Omental fat pad (tissue), 4 donors: ENCODE data around the gene SLC29A2. TPM values are rescaled to one million over a fixed set of nuclear protein-coding genes. Genes with fewer than 3 reads are reported as not detected.
A peak's percentile ranks its signal among the peaks of the same experiment; 100 is the strongest.

ENCODE experiments used
- ATAC-seq: fragments of 150-250 bp; one replicate; pipeline ENCODE4 v1.9.1; 2016; ENCODE audit warnings: mild to moderate bottlenecking, moderate library complexity; ENCODE audit not compliant: low FRiP score
- DNase-seq: peaks from one replicate; pipeline ENCODE4 v3.0.0-alpha.2; 2019; ENCODE audit warnings: low spot score
- CTCF ChIP-seq, 3 donors: fragments of 450-650 bp; IDR thresholded peaks; one replicate each; pipeline ENCODE4 v1.5.1; 2016 to 2017; ENCODE audit warnings: antibody characterized with exemption in 3 of 3, mild to moderate bottlenecking in 3 of 3, moderate library complexity in 2 of 3
- total RNA-seq, 4 donors: library from RNA; depleted of rRNA; stranded (reverse); fragments of >200 nt; gene quantifications; one replicate each; pipeline ENCODE4 v1.1.0, GENCODE V29; 2016

Gene SLC29A2, protein sequence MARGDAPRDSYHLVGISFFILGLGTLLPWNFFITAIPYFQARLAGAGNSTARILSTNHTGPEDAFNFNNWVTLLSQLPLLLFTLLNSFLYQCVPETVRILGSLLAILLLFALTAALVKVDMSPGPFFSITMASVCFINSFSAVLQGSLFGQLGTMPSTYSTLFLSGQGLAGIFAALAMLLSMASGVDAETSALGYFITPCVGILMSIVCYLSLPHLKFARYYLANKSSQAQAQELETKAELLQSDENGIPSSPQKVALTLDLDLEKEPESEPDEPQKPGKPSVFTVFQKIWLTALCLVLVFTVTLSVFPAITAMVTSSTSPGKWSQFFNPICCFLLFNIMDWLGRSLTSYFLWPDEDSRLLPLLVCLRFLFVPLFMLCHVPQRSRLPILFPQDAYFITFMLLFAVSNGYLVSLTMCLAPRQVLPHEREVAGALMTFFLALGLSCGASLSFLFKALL
- 1 to 10 TPM; 2.7 to 7.4 (median 5.0) TPM for total RNA-seq

- DNase-seq (no peak), ATAC-seq (peak; percentile 49)
- no peak for TF ChIP-seq CTCF (IDR thresholded peaks at IDR 0.05)
Observed at GRCh38 chr11:66371627-66372415, at the start of gene SLC29A2. SLC29A2 (minus strand) TSS chr11:66371760; CDS start chr11:66371591, 169 bp downstream.

DNA sequence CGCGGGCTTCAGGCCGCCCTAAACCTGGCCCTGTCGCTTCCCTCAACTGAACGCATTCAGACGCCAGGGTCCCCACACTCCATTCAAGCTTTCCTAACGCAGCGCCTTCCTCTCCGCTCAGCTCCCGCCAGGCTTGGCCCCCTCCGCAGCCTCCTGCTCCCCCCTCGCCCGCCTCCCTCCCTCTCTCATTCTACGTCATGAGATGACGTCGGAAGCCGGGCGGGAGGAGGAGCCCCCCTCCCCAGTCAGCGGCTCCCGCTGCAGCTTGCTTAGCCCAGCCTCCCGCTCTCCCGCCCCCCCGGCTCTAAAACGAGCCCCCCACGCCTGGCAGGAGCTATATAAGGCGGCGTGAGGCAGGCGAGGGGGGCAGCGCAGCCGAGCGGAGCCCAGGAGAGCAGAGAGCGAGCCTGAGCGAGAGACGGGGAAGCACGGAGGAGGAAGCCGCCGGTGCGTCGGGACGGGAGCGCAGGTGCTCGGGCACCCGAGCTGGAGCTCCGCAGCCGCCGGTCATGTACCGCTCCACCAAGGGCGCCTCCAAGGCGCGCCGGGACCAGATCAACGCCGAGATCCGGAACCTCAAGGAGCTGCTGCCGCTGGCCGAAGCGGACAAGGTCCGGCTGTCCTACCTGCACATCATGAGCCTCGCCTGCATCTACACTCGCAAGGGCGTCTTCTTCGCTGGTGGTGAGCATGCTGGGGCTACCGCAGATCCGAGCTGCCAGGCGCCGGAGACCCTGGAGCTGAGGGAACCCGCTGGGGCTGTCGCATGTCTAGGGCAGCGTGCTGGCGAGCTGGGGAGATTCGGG lies 49.3 kb upstream of the SLC29A2 start, which contains the start of gene NPAS4:
NPAS4 (plus strand) TSS at position 365 of the 806 bp plus-strand sequence; CDS start at position 510, 145 bp downstream.
- ATAC-seq (no peak), DNase-seq (no peak)
- TF ChIP-seq CTCF (IDR thresholded peaks at IDR 0.05): no peak

DNA sequence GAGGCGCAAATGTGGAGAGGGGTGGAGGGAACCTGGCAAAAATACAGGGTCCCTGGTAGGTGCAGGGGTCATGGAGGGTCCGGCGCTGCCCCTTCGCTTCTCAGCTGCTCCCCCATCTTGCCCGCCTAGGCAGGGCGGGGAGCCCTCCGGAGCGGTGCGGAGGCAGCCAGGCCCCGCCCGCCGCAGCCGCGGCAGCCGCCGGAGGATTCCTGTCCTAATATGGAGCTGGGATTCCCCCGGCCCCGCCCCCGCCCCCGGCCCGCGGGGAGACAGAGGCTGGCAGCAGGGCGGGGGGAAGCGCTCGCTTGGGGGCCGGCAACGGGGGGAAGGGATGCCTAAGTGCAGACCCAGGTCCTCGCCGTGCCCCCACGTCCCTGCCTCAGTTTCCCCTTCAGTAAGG lies 48.3 kb upstream of the SLC29A2 start:
- DNase-seq (no peak), ATAC-seq (no peak)
- no peak for TF ChIP-seq CTCF (IDR thresholded peaks at IDR 0.05)

- ATAC-seq (no peak), DNase-seq (no peak)
- TF ChIP-seq CTCF (IDR thresholded peaks at IDR 0.05): no peak
Observed at GRCh38 chr11:66418986-66419308, 47.4 kb upstream of the SLC29A2 start.

DNA sequence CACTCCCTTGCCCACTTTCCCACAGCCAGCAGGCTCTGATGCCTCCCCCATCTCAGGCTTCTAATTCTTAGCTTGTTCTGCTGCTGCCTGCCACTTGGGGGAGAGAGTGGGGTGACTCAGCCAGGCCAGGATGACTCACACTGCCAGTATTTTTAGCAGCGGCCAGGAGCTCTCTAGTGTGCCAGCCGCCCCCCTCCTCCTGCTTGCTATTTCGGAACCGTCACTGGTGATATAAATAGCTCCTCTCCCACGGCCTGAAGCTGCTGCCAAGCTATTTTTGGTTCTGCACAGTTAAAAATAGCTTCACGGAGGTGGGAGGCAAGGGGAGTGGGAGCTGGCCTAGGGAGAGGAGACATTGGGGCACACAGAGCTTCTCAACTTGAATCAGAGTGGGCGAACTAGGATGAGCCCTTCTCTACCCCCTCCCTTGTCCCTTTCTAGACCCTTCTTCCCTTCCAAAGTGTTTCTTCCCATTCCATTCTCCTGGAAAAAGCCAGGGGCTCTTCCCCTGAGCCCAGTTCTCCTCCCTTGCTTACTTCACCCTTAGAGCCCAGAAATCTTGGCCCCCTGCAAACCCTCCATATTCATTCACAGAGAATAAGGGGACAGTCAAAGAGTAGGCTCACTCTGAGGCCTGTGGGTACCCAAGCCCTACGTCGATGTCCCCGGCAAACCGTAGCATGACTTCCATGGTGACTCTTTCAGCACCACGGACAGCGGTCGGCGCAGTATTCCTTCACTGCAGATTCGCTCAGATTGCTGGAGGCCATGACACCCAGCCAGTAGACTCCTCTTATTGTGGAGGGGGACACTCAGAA lies 46.8 kb upstream of the SLC29A2 start:
- DNase-seq: peak; percentile 31
- peak; percentile 46 for ATAC-seq
- peak in 1 of 3 donors; percentile 20 for TF ChIP-seq CTCF (IDR thresholded peaks at IDR 0.05)

DNA sequence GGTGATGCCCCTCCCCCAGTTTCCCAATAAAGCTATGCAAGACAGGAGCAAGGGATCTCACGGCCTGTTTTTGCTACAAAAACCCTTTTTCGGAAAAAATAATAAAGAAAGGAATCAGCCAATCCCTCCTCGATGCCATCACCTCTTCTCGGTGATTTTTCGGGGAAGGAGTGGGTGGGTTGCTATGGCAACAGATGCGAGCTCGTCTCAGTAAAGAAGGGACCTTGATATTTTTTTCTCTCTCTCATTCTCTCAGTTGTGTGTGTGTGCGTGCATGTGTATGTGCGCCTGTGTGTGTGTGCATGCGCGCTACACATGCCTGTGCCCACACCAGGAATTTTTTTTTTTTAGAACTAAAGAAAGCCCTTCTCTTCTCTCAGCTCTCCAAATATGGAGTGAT lies 45.4 kb upstream of the SLC29A2 start:
- DNase-seq (no peak), ATAC-seq (no peak)

More for the DNA sequence above, 45.4 kb upstream of the SLC29A2 start:
- no peak for TF ChIP-seq CTCF (IDR thresholded peaks at IDR 0.05)
